CD14-positive monocyte (primary cell): ENCODE measurements around the gene VCL. TPM values are rescaled to one million over a fixed set of nuclear protein-coding genes. Genes with fewer than 3 reads are reported as not detected.

Experiments used
- DNase-seq, 3 donors: peaks; one replicate each; pipeline ENCODE4 v3.0.0-alpha.2; 2011 to 2022
- H2AFZ ChIP-seq: 2 replicates; pipeline ENCODE4 v1.6.0; 2012; ENCODE audit warnings: mild to moderate bottlenecking, low read depth, low read length, inconsistent platforms; ENCODE audit not compliant: insufficient read depth, poor library complexity, severe bottlenecking
- H3K27ac ChIP-seq, 2 donors: 1 replicate in 1 of 2; 2 replicates in 1 of 2; pipeline ENCODE4 v1.5.1; 2012 to 2013; ENCODE audit warnings: low read length in 2 of 2, control low read depth in 1 of 2, inconsistent platforms in 1 of 2, low read depth in 1 of 2, mild to moderate bottlenecking in 1 of 2
- H3K27me3 ChIP-seq, 2 donors: one replicate each; pipeline versions ENCODE4 v1.6.0 to v1.6.1; 2011 to 2013; ENCODE audit warnings: low read length in 2 of 2; ENCODE audit not compliant: control insufficient read depth in 2 of 2, insufficient read depth in 2 of 2
- H3K36me3 ChIP-seq, 2 donors: replicated peaks in 1 of 2; 1 replicate in 1 of 2; 2 replicates in 1 of 2; pipeline versions ENCODE4 v1.5.1 to v1.6.1; 2012 to 2013; ENCODE audit warnings: low read length in 2 of 2, control low read depth in 1 of 2, inconsistent platforms in 1 of 2, mild to moderate bottlenecking in 1 of 2; ENCODE audit not compliant: insufficient read depth in 2 of 2, control insufficient read depth in 1 of 2
- H3K4me1 ChIP-seq, 2 donors: 1 replicate in 1 of 2; 2 replicates in 1 of 2; pipeline versions ENCODE4 v1.5.1 to v1.6.1; 2012 to 2013; ENCODE audit warnings: low read length in 2 of 2, control low read depth in 1 of 2, inconsistent platforms in 1 of 2, mild to moderate bottlenecking in 1 of 2, moderate library complexity in 1 of 2; ENCODE audit not compliant: insufficient read depth in 2 of 2, control insufficient read depth in 1 of 2
- H3K4me2 ChIP-seq: replicated peaks from 2 replicates; pipeline ENCODE3; 2012; ENCODE audit warnings: low read length, moderate library complexity, mild to moderate bottlenecking; ENCODE audit not compliant: poor library complexity, severe bottlenecking; ENCODE audit errors: extremely low read depth
- H3K4me3 ChIP-seq, 3 experiments: fragments of 200-600 bp in 1 of 3; sonication (generic) in 1 of 3; replicated peaks in 1 of 3; 1 replicate in 2 of 3; 2 replicates in 1 of 3; pipeline ENCODE4 v1.5.1; 2011 to 2013; ENCODE audit warnings: low read length in 3 of 3, mild to moderate bottlenecking in 3 of 3, control low read depth in 2 of 3, low read depth in 2 of 3, inconsistent platforms in 1 of 3, moderate library complexity in 1 of 3
- H3K79me2 ChIP-seq: 2 replicates; pipeline ENCODE4 v1.6.0; 2012; ENCODE audit warnings: mild to moderate bottlenecking, control low read depth, inconsistent platforms, low read length, moderate library complexity; ENCODE audit not compliant: insufficient read depth
- H3K9ac ChIP-seq: 2 replicates; pipeline ENCODE4 v1.6.0; 2017; ENCODE audit warnings: low read length, mild to moderate bottlenecking; ENCODE audit not compliant: insufficient read depth, poor library complexity, severe bottlenecking
- H3K9me3 ChIP-seq, 2 donors: replicated peaks in 1 of 2; 1 replicate in 1 of 2; 2 replicates in 1 of 2; pipeline versions ENCODE4 v1.5.1 to v1.6.1; 2012 to 2013; ENCODE audit warnings: low read length in 2 of 2, control low read depth in 1 of 2; ENCODE audit not compliant: control insufficient read depth in 1 of 2, insufficient read depth in 1 of 2
- H4K20me1 ChIP-seq: 2 replicates; pipeline ENCODE4 v1.6.0; 2012; ENCODE audit warnings: mild to moderate bottlenecking, low read length, control low read depth, moderate library complexity; ENCODE audit not compliant: insufficient read depth
- H3K27ac Mint-ChIP-seq, 7 donors: one replicate each; pipeline ENCODE4 v1.8.0; 2020; ENCODE audit warnings: mild to moderate bottlenecking in 7 of 7, mixed read lengths in 7 of 7, moderate library complexity in 6 of 7, inconsistent platforms in 2 of 7
- H3K27me3 Mint-ChIP-seq, 3 donors: one replicate each; pipeline ENCODE4 v1.8.0; 2021 to 2022; ENCODE audit warnings: low read depth in 3 of 3, mild to moderate bottlenecking in 3 of 3, mixed read lengths in 3 of 3, moderate library complexity in 3 of 3, inconsistent platforms in 1 of 3
- H3K36me3 Mint-ChIP-seq, 2 donors: one replicate each; pipeline ENCODE4 v1.8.0; 2020; ENCODE audit warnings: mixed read lengths in 2 of 2, inconsistent platforms in 1 of 2, mild to moderate bottlenecking in 1 of 2
- H3K4me1 Mint-ChIP-seq: one replicate; pipeline ENCODE4 v1.8.0; 2020; ENCODE audit warnings: mild to moderate bottlenecking, mixed read lengths
- H3K4me3 Mint-ChIP-seq, 2 donors: one replicate each; pipeline ENCODE4 v1.8.0; 2020; ENCODE audit warnings: mild to moderate bottlenecking in 2 of 2, mixed read lengths in 2 of 2, moderate library complexity in 1 of 2
- H3K9me3 Mint-ChIP-seq, 7 donors: one replicate each; pipeline ENCODE4 v1.8.0; 2020 to 2022; ENCODE audit warnings: mixed read lengths in 7 of 7, mild to moderate bottlenecking in 6 of 7, moderate library complexity in 6 of 7, inconsistent platforms in 2 of 7
- CTCF ChIP-seq: fragments of 200-600 bp; IDR thresholded peaks from one replicate; pipeline ENCODE4 v1.8.0; 2022; ENCODE audit warnings: antibody characterized with exemption, mild to moderate bottlenecking
- WGBS: methylation state at CpG from one replicate; pipeline ENCODE4 v1.1.5; 2013; ENCODE audit warnings: missing lambda C conversion rate; ENCODE audit not compliant: insufficient coverage; 5-methylcytosine and 5-hydroxymethylcytosine counted together
- intact Hi-C, 2 donors: fragments of 100-400 bp; cut with micrococcal nuclease; formaldehyde crosslinking; loops; one replicate each; pipeline versions ENCODE4 v1.15.0 to v1.15.1; 2023
- polyA plus RNA-seq, 3 donors: library from polyadenylated mRNA; depleted of rRNA in 1 of 3; unstranded in 2 of 3; stranded (reverse) in 1 of 3; fragments of 300-500 nt in 2 of 3; fragments of >200 nt in 1 of 3; fragmentation: Illumina TruSeq in 2 of 3; gene quantifications; 1 replicate in 2 of 3; 2 replicates in 1 of 3; pipeline ENCODE4 v1.2.3, GENCODE V29; 2012 to 2021

The VCL gene
- polyA plus RNA-seq, 3 donors: 39.1 to 68.4 (median 52.8) TPM

GRCh38 chr10:74153676-74154075, 155.8 kb downstream of the VCL start:
- no peaks in the 10 kb centered on the region for H3K27me3 ChIP-seq
- DNase-seq: no peak
- peaks cover 68% of the 10 kb centered on the region for H3K79me2 ChIP-seq
- Mint-ChIP-seq H3K27me3 (no peaks in the 10 kb centered on the region), H3K4me3 (no peak overlapping the region), H3K36me3 (peaks cover 0 to 1% of the 10 kb centered on the region in 2 donors), H3K4me1 (peaks cover 37% of the 10 kb centered on the region), H3K9me3 (no peaks in the 10 kb centered on the region), H3K27ac (no peak overlapping the region)
- no peak overlapping the region for H3K4me3 ChIP-seq
- no peak overlapping the region for H2AFZ ChIP-seq
- H4K20me1 ChIP-seq: peaks cover under 1% of the 10 kb centered on the region
- H3K4me2 ChIP-seq: no peak overlapping the region
- H3K36me3 ChIP-seq: no peaks in the 10 kb centered on the region
- TF ChIP-seq CTCF: no peak
- no CpG with 5 or more reads among the region's 4 CpGs for WGBS
- no peaks in the 10 kb centered on the region for H3K9me3 ChIP-seq
- intact Hi-C loops: loop anchor here (5.0 to 10.0 kb wide), 5 partner anchors 34 to 671 kb away; partner anchors contain the start of gene KAT6B (in 2 of the 2)
- no peak overlapping the region for H3K27ac ChIP-seq
- H3K4me1 ChIP-seq: peaks cover 32 to 36% of the 10 kb centered on the region in 2 donors
- no peak overlapping the region for H3K9ac ChIP-seq

- no CpG with 5 or more reads among the region's 2 CpGs for WGBS
Observed at GRCh38 chr10:74156919-74157289, 159.0 kb downstream of the VCL start.

More at GRCh38 chr10:74156919-74157289, 159.0 kb downstream of the VCL start:
- H3K36me3 ChIP-seq: no peaks in the 10 kb centered on the region
- H3K27me3 Mint-ChIP-seq: no peaks in the 10 kb centered on the region
- H4K20me1 ChIP-seq: no peaks in the 10 kb centered on the region
- H3K9me3 ChIP-seq: no peaks in the 10 kb centered on the region
- H3K4me1 Mint-ChIP-seq: peaks cover 31% of the 10 kb centered on the region
- H3K4me1 ChIP-seq: peaks cover 15 to 18% of the 10 kb centered on the region in 2 donors
- no peak for DNase-seq
- no peak overlapping the region for H3K9ac ChIP-seq
- peaks cover 38% of the 10 kb centered on the region for H3K79me2 ChIP-seq
- peak overlapping the region in 3 of 7 donors; percentile 9 to 77 (median 69) for H3K27ac Mint-ChIP-seq
- peaks cover 0 to 1% of the 10 kb centered on the region in 2 donors for H3K36me3 Mint-ChIP-seq
- no peak overlapping the region for H3K4me2 ChIP-seq
- no peak for TF ChIP-seq CTCF
- intact Hi-C loops: loop anchor here (10.0 kb wide), 1 partner anchor 668 kb away; the partner anchor contains the start of gene KAT6B (in 2 of the 2)
- H3K27ac ChIP-seq: no peak overlapping the region
- no peaks in the 10 kb centered on the region for H3K9me3 Mint-ChIP-seq
- no peak overlapping the region for H3K4me3 ChIP-seq
- H3K27me3 ChIP-seq: no peaks in the 10 kb centered on the region
- H3K4me3 Mint-ChIP-seq: no peak overlapping the region
- no peak overlapping the region for H2AFZ ChIP-seq
